HFFc6 (cell line): Measurements from ENCODE around the gene ABHD16A. TPM values are rescaled to one million over a fixed set of nuclear protein-coding genes. Genes with fewer than 3 reads are reported as not detected.

Experiments used
- DNase-seq: peaks from one replicate; pipeline ENCODE4 v3.0.0-alpha.2; 2018
- H3K27ac Mint-ChIP-seq: 2 replicates; pipeline ENCODE4 v1.8.0; 2020; ENCODE audit warnings: mild to moderate bottlenecking, mixed read lengths
- H3K27me3 Mint-ChIP-seq: 2 replicates; pipeline ENCODE4 v1.8.0; 2021; ENCODE audit warnings: mild to moderate bottlenecking, moderate library complexity, mixed read lengths; ENCODE audit not compliant: insufficient read depth
- H3K36me3 Mint-ChIP-seq: 2 replicates; pipeline ENCODE4 v1.8.0; 2021; ENCODE audit warnings: low read depth, mixed read lengths
- H3K4me1 Mint-ChIP-seq: 2 replicates; pipeline ENCODE4 v1.8.0; 2020; ENCODE audit warnings: low read depth, mixed read lengths
- H3K4me3 Mint-ChIP-seq: 2 replicates; pipeline ENCODE4 v1.8.0; 2020; ENCODE audit warnings: mild to moderate bottlenecking, moderate library complexity, mixed read lengths
- H3K9me3 Mint-ChIP-seq: 2 replicates; pipeline ENCODE4 v1.8.0; 2020; ENCODE audit warnings: mild to moderate bottlenecking, mixed read lengths
- total RNA-seq, 6 experiments: library from RNA; stranded (reverse); fragmentation: NEBNext Ultra II Directional; extraction: Animal tissue kit (Norgen Biotek cat#: 25700); gene quantifications; 2 replicates in 1 of 6; 3 replicates in 5 of 6; pipeline ENCODE4 v1.2.3, GENCODE V29; 2021
- TF ChIP-seq, protein P1 (sequence below): fragments of 200-600 bp; sonication (generic); IDR thresholded peaks from 2 replicates; pipeline ENCODE4 v1.5.0; 2021; ENCODE audit warnings: antibody characterized with exemption, mild to moderate bottlenecking

The ABHD16A gene
- total RNA-seq, 6 experiments from 2014 or later = 27.4 to 39.6 (median 32.0) TPM

DNA sequence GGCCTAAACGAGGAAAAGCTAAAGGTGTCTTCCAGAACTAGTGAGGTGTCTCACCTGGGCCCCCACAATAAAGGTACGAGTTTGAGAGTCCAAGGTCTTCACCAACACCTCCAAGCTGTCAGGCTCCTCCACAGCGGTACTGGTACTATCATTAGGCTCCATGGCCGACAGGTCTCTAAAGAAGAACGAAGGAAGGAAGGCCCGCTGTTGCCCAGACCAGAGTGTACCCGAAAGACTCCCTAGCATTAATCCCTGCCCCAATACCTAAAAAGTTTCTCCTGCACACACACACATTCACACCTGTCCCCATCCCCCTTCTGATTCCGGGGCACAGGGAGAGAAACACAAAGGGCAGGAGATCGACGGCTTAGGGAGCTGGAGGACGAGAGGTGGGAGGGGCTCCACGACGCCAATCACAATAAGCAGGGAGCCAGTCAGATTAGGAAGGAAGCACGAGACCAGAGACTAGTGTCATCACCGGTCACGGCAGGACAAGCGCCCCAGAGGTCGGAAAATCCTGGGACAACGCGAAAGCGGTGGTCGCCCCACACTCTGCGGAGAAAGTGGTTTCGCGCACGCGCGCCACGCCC is 51.4 kb downstream of the ABHD16A start:
- Mint-ChIP-seq H3K4me1 (peaks cover 30% of the 10 kb centered on the region), H3K9me3 (no peaks in the 10 kb centered on the region), H3K27me3 (peaks cover 3% of the 10 kb centered on the region), H3K27ac (peak overlapping the region; percentile 100), H3K4me3 (peak overlapping the region; percentile 94), H3K36me3 (peaks cover 19% of the 10 kb centered on the region)
- TF ChIP-seq, protein P1, sequence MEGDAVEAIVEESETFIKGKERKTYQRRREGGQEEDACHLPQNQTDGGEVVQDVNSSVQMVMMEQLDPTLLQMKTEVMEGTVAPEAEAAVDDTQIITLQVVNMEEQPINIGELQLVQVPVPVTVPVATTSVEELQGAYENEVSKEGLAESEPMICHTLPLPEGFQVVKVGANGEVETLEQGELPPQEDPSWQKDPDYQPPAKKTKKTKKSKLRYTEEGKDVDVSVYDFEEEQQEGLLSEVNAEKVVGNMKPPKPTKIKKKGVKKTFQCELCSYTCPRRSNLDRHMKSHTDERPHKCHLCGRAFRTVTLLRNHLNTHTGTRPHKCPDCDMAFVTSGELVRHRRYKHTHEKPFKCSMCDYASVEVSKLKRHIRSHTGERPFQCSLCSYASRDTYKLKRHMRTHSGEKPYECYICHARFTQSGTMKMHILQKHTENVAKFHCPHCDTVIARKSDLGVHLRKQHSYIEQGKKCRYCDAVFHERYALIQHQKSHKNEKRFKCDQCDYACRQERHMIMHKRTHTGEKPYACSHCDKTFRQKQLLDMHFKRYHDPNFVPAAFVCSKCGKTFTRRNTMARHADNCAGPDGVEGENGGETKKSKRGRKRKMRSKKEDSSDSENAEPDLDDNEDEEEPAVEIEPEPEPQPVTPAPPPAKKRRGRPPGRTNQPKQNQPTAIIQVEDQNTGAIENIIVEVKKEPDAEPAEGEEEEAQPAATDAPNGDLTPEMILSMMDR = no peak
- DNase-seq = peak; percentile 87

DNA sequence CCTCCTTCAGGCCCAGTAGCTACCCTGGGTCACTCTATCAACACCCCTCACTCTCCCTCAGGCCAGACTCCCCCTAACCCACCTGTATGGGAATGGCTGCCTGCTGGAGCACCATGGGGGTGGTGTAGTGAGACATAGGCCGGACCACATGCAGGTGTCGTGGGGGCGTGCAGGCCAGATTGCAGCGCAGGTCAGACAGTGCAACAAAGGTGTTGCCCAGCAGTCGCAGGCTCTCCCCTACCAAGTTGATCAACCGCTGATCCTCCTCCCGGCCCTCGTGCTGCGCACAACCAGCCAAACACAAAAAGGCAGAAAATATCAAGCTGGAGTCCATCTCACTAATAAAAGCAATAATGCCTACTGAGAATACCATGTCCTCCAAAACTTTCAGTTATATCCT is 57.8 kb downstream of the ABHD16A start:
- TF ChIP-seq, protein P1 = no peak

DNA sequence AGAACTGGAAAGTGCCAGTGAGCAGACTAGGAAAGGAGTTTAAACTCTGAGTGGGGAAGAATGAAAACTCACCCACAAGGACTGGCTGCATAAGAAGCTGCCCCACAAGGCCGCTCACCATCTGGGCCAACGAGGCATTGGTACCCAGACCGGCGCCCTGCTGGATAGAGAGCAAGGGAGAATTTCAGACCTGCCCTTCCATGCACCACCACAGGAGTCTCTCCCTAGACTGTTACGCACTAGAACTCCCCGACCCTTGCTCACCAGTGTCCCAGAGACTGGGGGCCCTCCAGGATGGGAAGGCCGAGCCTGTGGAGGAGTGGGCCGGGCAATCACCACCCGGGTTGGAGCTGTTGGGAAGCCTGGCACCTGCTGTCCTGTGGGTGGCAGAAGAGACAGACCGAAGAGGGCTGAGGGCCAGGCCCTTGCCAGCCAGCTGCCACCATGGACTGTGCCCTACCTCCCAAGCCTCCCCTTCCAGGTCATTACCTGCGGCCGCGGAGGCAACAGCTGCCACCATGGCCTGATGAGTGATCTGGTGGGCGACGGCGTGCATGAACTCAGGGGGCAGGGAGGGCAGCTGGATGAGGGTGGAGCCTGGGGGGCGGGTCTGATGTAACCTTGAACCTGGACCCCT is 59.2 kb downstream of the ABHD16A start:
- H3K4me3 Mint-ChIP-seq = no peak overlapping the region
- peaks cover 21% of the 10 kb centered on the region for H3K36me3 Mint-ChIP-seq
- peaks cover 3% of the 10 kb centered on the region for H3K27me3 Mint-ChIP-seq
- H3K27ac Mint-ChIP-seq = no peak overlapping the region
- TF ChIP-seq, protein P1 = no peak
- peaks cover 24% of the 10 kb centered on the region for H3K4me1 Mint-ChIP-seq
- H3K9me3 Mint-ChIP-seq = no peaks in the 10 kb centered on the region
- no peak for DNase-seq

More for the DNA sequence above, 57.8 kb downstream of the ABHD16A start:
- H3K27ac Mint-ChIP-seq = no peak overlapping the region
- no peak for DNase-seq
- H3K4me3 Mint-ChIP-seq = no peak overlapping the region
- H3K27me3 Mint-ChIP-seq = no peaks in the 10 kb centered on the region
- H3K36me3 Mint-ChIP-seq = peaks cover 13% of the 10 kb centered on the region
- H3K9me3 Mint-ChIP-seq = no peaks in the 10 kb centered on the region
- peaks cover 16% of the 10 kb centered on the region for H3K4me1 Mint-ChIP-seq

DNA sequence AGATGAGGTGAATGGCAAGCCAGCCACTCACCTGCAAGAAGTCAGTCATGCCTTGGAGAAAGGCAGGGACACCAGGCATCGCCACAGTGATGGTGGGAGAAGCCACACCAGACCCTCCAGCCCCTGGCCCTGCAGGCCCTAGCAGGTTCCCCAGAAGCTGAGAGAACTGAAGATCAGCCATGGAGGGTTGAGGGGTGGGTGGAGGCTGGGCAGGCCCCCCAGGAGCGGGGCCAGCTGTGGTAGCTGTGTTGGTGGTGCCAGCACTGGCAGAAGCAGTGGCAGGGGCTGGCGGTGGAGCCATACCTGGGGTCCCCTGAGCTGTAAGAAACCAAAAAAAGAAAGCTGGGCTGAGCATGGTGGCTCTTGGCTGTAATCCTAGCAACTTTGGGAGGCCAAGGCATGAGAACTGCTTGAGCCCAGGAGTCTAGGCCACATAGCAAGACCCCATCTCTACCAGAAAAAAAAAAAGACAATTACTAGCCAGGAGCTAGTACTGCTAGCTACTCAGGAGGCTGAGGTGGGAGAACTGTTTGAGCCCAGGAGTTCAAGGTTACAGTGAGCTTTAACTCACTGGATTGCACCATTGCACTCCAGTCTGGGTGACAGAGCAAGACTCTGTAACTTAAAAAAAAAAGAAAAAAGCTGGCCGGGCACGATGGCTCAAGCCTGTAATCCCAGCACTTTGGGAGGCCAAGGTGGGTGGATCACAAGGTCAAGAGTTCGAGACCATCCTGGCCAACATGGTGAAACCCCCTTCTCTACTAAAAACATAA is 60.1 kb downstream of the ABHD16A start:
- DNase-seq = no peak
- H3K4me1 Mint-ChIP-seq = peaks cover 28% of the 10 kb centered on the region
- no peak overlapping the region for H3K4me3 Mint-ChIP-seq
- H3K9me3 Mint-ChIP-seq = no peaks in the 10 kb centered on the region
- TF ChIP-seq, protein P1 = no peak
- H3K27me3 Mint-ChIP-seq = peaks cover 6% of the 10 kb centered on the region
- H3K36me3 Mint-ChIP-seq = peaks cover 24% of the 10 kb centered on the region
- no peak overlapping the region for H3K27ac Mint-ChIP-seq

DNA sequence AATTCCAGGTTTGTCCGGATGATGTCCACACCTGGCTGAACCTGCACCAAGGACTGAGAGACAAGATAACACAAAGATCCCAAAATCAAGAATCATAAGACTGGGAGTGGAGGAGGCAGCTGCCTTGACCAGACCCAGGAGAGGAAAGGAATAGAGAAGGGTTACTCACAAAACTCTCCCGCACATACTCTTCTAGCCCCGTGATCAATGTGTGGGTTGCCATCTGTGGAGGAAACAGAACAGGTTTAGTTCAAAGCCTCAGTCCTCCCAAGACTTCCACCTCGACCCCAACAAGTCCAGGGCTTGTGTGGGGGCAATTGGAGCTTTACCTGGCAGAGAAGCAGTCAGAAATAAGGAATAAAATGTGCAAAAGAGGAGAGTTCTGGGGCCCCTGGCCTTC is 61.8 kb downstream of the ABHD16A start:
- peak overlapping the region; percentile 91 for H3K27ac Mint-ChIP-seq
- no peaks in the 10 kb centered on the region for H3K9me3 Mint-ChIP-seq
- DNase-seq = no peak
- TF ChIP-seq, protein P1 = no peak
- no peak overlapping the region for H3K4me3 Mint-ChIP-seq
- peaks cover 6% of the 10 kb centered on the region for H3K27me3 Mint-ChIP-seq
- H3K4me1 Mint-ChIP-seq = peaks cover 40% of the 10 kb centered on the region
- peaks cover 37% of the 10 kb centered on the region for H3K36me3 Mint-ChIP-seq
